ENCODE measurements around the gene PSMG4. TPM values are rescaled to one million over a fixed set of nuclear protein-coding genes. Genes with fewer than 3 reads are reported as not detected.
A peak's percentile ranks its signal among the peaks of the same experiment; 100 is the strongest.
"Not testable (repeated sequence)": the region's sequence is repeated elsewhere in the genome, so short reads cannot be mapped to it uniquely, and the experiment has no call there.

The PSMG4 gene
- polyA plus RNA-seq, 4 donors = 15.2 to 18.8 (median 17.1) TPM

- no peak for DNase-seq (ENCODE audit: low read depth in 4 of 4, low spot score in 3 of 4)
These were observed 29.1 kb upstream of the PSMG4 start for GRCh38 chr6:3229566-3230178.

GRCh38 chr6:3230256-3230882 is 28.4 kb upstream of the PSMG4 start:
- DNase-seq (ENCODE audit: low read depth in 4 of 4, low spot score in 3 of 4) = no peak

- peak in 1 of 4 donors; percentile 55 for DNase-seq (ENCODE audit: low read depth in 4 of 4, low spot score in 3 of 4)
These were observed 27.9 kb upstream of the PSMG4 start for GRCh38 chr6:3230900-3231246.

- DNase-seq (ENCODE audit: low read depth in 4 of 4, low spot score in 3 of 4) = peak; percentile 84 to 90 (median 88)
These were observed 27.3 kb upstream of the PSMG4 start for GRCh38 chr6:3231247-3232016.

- DNase-seq (ENCODE audit: low read depth in 4 of 4, low spot score in 3 of 4) = no peak
These were observed 26.5 kb upstream of the PSMG4 start for GRCh38 chr6:3232017-3232945.

- no peak for DNase-seq (ENCODE audit: low read depth in 4 of 4, low spot score in 3 of 4)
These were observed 25.4 kb upstream of the PSMG4 start for GRCh38 chr6:3233321-3233720.

DNA sequence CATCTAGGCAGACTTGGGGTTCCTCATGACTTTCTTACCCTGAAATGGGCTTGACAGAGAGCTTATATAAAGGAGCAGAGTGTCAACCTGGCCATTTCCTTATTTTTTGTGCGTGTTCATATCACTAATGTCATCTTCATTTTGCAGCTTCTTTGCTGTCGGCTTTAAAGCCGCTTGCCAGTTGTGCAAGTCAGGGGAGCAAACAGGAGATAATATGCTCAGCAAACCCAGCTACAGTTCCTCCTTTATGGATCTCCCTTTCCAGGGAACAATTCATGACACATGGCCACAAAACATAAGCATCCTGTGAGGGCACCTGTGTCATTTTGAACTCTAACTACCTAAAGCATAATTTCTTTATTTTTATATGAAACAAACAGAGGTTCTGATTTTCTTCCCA is 24.8 kb upstream of the PSMG4 start:
- no peak for DNase-seq (ENCODE audit: low read depth in 4 of 4, low spot score in 3 of 4)

DNA sequence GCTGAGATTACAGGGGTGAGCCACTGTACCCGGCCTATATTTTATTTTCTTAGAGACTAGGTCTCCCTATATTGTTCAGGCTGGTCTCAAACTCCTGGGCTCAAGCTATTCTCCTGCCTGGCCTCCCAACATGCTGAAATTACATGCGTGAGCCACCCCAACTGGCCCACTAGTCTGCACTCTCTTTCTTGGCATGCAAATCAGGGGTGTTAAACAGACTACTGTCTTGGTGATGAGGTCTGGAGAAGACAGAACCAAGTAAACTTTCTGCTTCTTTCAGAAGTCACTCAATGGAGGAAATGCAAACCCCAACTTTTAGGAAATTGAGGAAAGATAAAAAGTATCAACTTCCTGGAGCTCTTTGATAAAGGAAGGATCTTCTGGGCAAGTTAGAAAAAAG is 23.3 kb upstream of the PSMG4 start:
- no peak for DNase-seq (ENCODE audit: low read depth in 4 of 4, low spot score in 3 of 4)

GRCh38 chr6:3236005-3236404 is 22.7 kb upstream of the PSMG4 start:
- DNase-seq (ENCODE audit: low read depth in 4 of 4, low spot score in 3 of 4) = no peak

DNA sequence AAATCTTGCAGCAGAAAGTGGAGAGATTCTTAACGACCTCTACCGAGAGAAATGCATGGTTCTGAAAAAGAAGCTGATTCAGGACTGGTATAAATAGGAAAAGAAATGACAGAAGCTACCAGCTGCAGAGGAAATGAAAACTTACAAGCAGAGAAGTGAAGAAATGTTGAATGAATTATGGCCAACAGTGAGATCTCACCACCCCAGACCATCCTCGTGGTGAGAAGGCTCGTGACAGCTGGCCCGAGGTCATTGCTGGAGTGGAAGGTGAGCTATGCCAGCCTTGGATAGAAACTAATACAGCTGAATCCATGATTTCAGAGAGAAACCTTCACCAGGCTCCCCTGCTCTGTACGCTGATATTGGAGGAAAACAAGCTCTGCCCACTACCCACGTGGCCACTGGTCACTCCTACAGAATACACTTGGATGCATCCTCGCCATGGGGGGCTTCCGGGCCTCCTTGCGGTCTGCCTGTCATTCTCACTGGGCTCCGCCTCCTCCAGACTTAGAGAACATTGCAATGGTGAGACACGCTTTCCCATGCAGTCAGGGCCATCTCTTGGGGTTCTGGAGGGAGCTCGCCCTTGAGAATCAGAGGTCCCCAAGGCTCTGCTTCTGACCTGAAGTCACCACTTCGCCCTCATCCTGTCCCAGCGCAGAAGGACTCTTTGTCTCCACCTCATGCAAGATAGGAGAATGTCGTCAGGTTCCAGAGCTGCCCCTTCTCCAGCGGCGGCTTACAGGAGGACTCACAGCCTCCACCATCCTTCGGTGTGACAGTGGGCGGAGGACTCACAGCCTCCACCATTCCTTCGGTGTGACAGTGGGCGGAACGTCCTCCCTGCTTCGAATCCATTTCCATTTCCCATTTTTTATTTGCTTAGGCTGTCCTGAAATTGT is 20.7 kb upstream of the PSMG4 start:
- DNase-seq (ENCODE audit: low read depth in 4 of 4, low spot score in 3 of 4) = no peak

- DNase-seq (ENCODE audit: low read depth in 4 of 4, low spot score in 3 of 4) = no peak
These were observed 19.5 kb upstream of the PSMG4 start for GRCh38 chr6:3239110-3239830.

DNA sequence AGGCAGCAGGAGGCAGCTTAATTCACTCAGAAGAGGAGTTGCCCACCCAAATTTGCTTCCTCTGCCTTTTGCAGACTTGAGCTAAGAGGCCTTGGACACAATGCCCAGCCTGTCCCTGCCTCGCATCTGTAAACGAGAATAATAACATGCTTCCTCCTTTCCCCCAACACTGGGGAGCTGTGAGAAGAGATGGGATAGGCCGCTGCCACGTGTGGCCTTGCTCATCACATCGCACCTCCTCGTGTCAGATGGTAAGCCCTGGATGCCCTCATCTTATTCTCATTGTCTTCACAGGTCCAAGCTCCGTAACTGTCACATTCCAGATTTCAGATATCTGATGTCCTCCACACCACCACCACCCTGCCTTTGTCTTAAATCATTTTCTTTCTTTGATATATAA is 18.2 kb upstream of the PSMG4 start:
- no peak for DNase-seq (ENCODE audit: low read depth in 4 of 4, low spot score in 3 of 4)

- not testable (repeated sequence) for DNase-seq (ENCODE audit: low read depth in 4 of 4, low spot score in 3 of 4)
These were observed 17.0 kb upstream of the PSMG4 start for GRCh38 chr6:3241745-3242144.

GRCh38 chr6:3242768-3243167 is 16.0 kb upstream of the PSMG4 start:
- no peak for DNase-seq (ENCODE audit: low read depth in 4 of 4, low spot score in 3 of 4)

DNA sequence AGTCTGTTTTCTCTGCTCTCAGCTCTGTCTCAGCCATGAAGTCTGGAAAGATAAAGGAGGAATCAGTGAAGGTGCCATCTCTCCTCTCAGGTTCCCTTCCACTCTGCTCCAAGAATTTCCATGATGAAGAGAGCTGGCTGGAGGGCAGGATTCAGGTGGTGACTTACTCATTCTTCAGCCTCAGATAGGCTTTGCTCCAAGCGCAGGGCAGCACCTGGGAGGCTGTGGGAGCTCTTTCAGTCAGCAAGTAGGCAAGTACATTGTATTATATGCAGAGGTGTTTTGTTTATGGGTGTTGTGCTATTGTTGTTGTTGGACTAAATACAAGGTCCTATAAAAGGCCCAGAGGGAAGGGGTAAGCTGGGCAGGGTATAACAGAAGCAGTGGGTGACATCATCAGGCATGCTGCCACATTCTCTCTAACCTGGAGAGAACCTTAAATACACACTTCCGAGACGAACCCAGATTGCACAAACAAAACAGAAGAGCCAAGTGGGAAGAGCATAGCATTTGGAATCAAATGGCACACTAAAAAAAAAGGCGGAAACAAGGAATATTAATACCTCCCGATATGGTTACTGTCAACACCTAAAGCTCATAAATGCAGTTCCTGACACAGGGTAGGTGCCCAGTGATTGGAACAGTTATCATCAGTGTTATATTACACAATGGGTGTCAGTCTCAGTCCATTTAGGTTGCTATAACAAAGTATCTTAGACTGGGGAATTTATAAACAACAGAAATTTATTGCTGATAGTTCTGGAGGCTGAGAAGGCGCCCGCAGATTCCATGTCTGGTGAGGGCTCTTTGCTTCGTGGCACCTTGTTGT is 14.5 kb upstream of the PSMG4 start:
- DNase-seq (ENCODE audit: low read depth in 4 of 4, low spot score in 3 of 4) = no peak

GRCh38 chr6:3244832-3245161 is 13.9 kb upstream of the PSMG4 start:
- not testable (repeated sequence) for DNase-seq (ENCODE audit: low read depth in 4 of 4, low spot score in 3 of 4)

DNA sequence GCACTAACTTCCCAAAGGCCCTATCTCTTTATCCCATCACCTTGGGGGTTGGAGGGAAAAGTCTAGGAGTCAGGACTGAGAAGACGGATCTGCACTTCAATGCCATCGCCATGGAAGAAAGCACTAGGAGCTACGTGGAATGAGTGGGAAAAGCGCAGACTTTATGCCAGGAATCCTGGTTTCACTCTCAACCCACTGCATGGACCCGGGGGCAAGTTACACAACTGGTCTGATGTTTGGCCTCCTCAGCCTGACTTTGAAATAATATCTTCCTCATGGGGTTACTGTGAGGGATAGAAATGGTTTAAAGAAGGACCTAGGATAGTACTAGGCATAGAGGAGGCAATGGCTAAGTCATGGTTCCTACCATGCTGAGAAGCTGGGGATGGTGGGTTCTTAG is 13.5 kb upstream of the PSMG4 start:
- no peak for DNase-seq (ENCODE audit: low read depth in 4 of 4, low spot score in 3 of 4)
